Stimulated activated CD8-positive, alpha-beta memory T cell treated with anti-CD3 and anti-CD28 coated beads, Interleukin-7, amount 100 ng/mL, for 4 hours (primary cell): ENCODE data around the gene CACNG1.

ENCODE experiments used
- DNase-seq, 2 donors: peaks; one replicate each; pipeline ENCODE4 v3.0.0-alpha.2; 2020; ENCODE audit warnings: low read depth in 2 of 2

CACNG1 gene, protein sequence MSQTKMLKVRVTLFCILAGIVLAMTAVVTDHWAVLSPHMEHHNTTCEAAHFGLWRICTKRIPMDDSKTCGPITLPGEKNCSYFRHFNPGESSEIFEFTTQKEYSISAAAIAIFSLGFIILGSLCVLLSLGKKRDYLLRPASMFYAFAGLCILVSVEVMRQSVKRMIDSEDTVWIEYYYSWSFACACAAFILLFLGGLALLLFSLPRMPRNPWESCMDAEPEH

DNA sequence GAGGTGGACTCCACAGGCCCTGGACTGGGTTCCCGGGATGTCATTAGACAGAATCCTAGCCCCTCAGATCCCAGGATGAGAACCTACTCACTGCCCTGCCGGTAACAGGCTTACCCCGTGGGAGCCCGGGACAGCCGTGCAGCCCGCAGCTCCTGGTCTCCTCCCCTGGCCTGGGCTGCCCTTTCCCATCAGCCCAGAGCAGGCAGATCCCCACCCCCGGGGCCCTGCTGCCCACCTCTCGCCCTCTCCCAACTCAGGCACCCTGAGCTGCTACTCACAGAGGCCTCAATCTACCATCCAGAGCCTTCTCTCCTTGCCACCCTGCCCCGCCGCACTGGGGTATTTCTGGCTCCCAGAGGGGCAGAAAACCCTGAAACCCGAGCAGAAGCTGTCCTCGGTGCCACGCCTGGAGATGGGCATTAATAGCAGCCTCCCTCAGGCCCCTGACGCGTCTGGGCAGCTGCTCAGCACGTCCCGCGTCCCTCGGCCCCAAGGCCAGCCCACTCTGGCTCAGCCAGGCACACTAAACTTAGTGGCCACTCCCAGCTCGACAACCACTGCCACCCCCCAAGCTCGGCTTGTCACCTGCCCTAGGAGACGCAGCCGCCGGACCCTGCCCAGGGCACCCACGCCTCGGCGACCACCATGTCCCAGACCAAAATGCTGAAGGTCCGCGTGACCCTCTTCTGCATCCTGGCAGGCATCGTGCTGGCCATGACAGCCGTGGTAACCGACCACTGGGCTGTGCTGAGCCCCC is at the start of gene CACNG1:
TSS of gene CACNG1 (plus strand) at position 539 of the 757 bp plus-strand sequence. CDS start at position 646, 107 bp downstream.
- DNase-seq = no peak

- no peak for DNase-seq
Observed at GRCh38 chr17:66994930-66995535, 49.3 kb upstream of the CACNG1 start.

DNA sequence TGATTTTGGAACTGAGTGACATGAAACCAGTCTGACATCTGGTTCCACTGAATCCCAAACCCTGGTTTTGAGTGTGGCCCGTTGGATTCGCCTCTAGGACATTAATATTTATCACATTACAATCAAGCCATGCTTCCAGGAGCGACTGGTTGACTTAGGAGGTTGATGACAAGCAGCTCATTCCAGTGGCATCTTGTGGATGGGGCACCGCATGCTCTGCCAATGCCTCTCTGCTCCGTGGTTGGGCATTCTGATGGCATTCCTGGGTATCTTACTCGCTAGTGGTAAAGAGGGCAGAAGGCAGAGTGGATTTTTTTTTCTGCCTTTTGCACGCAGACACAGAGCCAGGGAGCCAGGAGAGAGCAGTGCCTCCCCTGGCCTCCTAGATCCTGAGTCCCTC is 48.4 kb upstream of the CACNG1 start:
- no peak for DNase-seq

DNA sequence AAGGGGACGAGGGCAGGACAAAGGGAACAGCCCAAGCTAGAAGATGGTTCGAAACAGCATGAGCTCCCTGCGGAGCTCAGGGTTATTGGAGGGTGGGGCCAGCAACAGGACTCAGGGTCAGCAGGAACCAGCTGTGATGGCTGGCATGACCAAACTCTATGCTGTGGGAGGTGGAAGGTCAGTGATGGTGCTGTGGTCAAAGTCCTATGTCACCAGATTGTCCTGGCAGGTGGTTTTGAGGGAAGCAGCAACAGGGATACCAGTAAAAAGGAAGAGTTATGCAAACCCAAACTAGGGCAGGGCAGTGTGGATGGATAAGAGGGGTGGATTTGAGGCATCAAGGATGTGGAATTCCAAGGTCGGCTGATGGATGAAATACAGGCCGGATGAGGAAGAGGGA is 47.4 kb upstream of the CACNG1 start:
- no peak for DNase-seq

DNA sequence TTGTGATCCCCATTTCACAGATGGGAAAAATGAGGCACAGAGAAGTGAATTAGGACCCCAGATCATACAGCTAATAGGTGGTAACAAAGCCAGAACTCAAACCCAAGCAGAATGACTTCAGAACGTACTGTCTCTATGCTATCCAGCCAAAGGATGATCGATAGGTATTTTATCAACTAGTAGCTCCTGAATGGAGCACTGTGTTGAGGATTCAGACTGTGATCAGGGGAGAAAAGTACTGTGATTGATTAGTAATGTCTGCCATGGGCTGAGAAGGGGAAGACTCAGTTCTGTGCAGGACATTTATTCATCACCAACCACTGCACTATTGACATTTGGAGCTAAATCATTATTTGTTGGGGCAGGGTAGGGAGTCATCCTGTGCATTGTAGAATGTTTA is 41.1 kb upstream of the CACNG1 start:
- no peak for DNase-seq

GRCh38 chr17:67004181-67004580 is 40.2 kb upstream of the CACNG1 start:
- DNase-seq = no peak

DNA sequence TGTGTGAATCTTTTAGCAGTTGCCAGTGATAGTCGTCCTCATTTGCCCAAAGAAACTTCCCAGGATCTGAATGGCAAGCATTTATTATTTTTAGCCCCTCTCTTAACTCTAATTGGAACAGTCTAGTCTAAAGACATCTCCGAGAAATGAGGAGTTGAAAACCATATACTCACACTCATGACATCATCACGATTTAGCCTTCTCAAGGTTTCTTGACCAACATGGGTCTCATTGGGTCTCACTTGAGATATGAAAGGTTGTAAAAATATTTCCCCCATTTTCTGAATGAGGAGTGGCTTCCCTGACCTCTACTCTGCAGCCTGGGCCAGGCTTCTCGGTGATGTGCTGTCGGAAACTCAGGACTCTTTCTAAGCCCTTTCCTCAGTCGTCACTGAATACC is 37.1 kb upstream of the CACNG1 start:
- DNase-seq = no peak

- DNase-seq = no peak
Observed at GRCh38 chr17:67008101-67008500, 36.3 kb upstream of the CACNG1 start.

DNA sequence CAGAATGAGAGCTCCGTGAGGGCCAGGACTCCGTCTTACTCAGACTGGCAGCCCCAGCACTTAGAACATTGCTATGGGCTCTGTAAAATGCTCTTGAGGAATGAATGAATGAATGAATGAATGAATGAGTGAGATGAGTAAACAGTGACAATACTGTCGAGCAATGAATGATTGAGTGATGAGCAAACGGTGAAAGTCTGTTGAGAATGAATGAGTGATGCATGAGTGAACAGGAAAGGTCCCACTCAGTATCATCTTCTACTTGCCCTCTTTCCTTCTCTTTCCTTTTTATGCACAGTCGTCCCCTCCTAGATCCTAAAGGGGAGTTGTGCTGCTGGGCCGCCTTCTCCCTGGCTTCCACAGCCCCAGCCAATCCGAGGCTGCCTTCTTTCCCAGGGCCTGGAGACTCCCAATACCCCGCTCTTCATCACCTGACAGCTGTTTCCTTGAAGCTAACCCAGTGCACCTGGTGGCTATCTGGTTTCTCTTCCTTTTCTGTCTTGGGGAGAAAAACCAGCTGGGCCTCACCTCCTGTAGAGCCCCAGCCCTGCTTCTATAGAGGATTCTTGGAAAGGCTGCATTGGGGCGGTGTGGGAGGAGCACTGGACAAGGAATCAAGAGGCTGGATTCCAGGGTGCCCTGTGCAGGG is 32.7 kb upstream of the CACNG1 start:
- no peak for DNase-seq

DNA sequence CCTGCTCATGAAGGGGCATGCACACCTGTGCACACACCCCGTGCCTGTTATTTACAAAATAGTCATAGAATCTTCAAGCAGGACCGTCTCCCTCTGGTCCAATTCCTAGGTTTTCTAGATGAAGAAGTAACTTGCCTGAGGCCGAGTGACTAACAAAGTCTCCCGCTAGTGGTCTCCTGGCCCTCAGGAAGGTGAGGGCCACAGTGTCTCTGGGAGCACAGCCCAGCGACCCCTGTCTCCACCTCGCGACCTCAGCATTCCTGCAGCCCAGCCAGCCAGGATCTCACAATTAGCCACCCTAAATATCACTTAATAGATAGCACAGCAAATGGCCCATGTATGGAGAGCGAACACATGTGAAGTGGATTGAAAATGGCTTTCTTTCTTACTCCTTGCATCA is 30.5 kb upstream of the CACNG1 start:
- DNase-seq = no peak

- DNase-seq = no peak
Observed at GRCh38 chr17:67015001-67015400, 29.4 kb upstream of the CACNG1 start.

- DNase-seq = no peak
Observed at GRCh38 chr17:67016039-67016762, 28.2 kb upstream of the CACNG1 start.

DNA sequence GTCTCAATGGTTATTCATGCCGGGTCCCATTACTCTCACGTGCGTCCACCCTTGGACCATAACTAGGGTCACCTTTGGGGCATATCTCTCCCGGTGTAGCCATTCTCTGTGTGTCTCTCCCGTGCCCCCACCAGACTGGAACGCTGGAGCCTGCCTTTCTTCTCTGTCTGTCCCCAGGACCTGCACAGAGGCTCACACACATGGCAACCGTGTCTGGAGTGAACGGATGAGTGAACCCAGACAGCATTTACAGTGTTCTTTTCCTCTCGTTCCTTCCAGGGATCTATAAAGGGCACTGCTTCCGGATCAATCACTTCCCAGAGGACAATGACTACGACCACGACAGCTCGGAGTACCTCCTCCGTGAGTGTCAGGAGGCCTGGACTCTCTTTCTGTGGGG is 26.4 kb upstream of the CACNG1 start:
- no peak for DNase-seq

DNA sequence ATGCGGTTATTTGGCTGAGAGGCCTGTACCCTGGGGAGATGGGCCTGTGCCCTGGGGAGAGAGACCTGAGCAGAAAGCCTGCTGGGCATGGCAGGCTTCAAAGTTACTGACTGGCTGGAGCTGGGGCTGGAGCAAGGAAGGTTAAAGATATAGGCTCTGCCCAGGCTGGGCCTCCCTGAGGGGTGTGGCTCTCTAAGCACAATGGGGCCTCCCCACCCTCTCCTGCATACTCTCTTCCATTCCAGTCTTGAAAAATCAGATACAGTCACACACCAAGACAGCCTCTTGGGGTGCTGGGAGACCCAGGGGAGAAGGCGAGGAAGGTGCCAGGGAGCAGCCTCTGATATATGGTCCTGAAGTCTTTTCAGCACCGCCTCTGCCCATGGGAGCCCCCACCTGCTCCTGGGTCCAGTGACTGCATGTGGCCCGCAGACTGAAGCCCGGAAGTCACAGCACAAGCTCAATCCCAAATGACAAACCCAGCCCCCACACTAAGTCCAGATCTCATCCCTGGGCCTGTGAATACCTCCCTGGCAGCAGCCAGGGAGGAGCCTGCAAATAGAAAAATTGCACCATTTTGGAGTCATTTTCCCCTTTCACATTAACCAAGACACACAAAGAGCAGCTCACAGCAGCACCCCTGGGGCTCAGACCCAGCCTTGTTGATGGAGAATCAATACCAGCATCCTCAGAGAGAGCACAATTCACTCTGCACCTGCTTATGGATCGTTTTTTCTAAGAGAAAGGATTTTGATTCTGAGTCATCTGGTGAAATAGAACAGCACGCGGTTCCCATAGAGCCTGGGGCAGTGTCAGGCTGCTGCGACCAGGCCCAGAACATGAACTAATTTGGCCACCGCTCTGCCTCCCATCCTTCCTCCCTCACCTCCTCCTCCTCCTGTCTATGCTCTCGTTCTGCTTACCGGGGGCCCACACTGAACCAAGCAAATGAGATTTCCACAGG is 25.6 kb upstream of the CACNG1 start:
- no peak for DNase-seq

DNA sequence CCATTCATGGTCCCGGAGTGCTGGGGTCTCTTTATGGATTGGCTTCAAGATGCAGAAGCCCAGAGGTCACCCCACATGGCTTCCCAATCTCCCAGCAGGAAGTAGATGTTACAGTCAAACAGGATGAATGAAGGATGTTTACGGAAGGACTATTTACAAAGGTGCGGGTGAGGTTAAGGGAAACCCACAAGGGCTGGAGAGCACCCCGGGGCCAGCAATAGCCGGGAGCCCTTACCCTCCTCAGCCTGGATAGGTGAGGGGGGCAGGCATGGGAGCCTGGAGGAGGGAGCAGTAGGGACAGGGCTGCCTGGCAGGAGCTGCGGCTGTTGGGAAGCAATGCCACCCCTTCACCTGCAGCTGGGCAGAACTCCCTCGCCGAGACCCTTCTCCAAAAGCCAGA is 24.5 kb upstream of the CACNG1 start:
- no peak for DNase-seq

DNA sequence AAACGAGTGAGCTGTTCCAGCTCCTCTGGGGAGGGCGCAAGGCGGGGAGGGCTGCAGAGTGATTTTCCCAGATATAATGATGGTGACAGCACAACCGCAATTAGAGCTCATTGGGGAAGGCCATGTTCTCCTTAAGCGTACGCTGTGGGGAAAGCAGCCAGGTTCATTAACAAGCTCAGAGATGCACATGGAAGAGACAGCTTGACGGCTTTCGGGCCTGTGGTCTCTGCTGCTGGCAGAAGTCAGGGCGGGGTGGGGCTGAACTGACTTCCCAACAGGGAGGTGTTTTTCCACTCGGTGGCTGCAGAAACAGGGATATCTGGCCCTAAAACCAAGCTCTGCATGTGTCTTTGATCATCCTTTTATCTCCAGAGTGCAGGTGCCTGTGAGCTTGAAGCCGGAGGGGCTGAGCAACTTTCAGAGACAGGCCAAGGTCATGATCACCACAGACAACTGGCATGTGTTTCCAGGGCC is 24.0 kb upstream of the CACNG1 start:
- no peak for DNase-seq

- no peak for DNase-seq
Observed at GRCh38 chr17:67021196-67021595, 23.2 kb upstream of the CACNG1 start.

- no peak for DNase-seq
Observed at GRCh38 chr17:67021743-67022450, 22.5 kb upstream of the CACNG1 start.

DNA sequence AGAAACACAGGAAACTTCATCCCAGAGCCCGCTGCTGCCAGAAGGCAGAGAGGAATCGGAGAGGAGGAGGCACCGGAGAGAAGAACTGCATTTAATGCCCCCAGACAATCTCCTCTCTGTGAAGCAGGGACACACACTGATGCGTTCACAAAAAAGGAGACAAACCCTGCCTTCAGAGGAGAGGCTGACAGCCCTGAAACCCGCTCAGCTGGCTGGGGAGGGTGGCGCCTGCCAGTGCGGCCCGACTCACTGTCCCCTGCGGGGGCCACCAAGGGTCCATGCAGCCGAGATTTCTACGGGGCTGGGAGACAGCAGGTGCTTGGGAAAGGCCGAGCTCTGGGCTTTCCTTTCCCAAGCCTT is 21.9 kb upstream of the CACNG1 start:
- no peak for DNase-seq

DNA sequence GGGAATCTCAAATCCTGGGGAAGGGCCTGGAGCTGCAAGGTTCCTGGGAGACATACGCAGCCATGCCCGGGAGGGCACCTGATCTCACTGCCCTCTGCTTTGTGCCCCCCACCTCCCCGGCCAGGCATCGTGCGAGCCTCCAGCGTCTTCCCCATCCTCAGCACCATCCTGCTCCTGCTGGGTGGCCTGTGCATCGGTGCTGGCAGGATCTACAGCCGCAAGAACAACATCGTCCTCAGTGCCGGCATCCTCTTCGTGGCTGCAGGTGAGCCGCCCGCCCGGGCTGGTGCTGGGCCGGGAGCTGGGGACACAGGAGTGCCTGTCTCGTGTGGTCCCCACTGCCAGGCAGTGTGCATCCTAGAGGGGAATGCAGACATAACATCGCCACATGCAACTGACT is 19.6 kb upstream of the CACNG1 start:
- DNase-seq = no peak
